Right lobe of liver (tissue), 4 donors: ENCODE data around the gene CAPN7.

ENCODE experiments used
- CTCF ChIP-seq, 4 donors: fragments of 200-600 bp in 3 of 4; fragments of 450-650 bp in 1 of 4; IDR thresholded peaks; one replicate each; pipeline versions ENCODE4 v1.5.1 to v1.8.0; 2016 to 2022; ENCODE audit warnings: antibody characterized with exemption in 4 of 4, mild to moderate bottlenecking in 2 of 4
- POLR2A ChIP-seq: fragments of 450-650 bp; IDR thresholded peaks from one replicate; pipeline ENCODE4 v1.6.1; 2017; ENCODE audit warnings: antibody characterized with exemption, mild to moderate bottlenecking
- donor health status: DM: no; HTN: no; CAD: no.
- donor health status: DM: no; HTN: no; CAD: no.
- donor health status: DM: no; HTN: yes; CAD: no.

GRCh38 chr3:15265655-15266509, 59.8 kb downstream of the CAPN7 start:
- TF ChIP-seq POLR2A: no peak
- no peak for TF ChIP-seq CTCF (IDR thresholded peaks at IDR 0.05)
